Nephron progenitor cell (in vitro differentiated cells): ENCODE data around the gene GNPTG.
A peak's percentile ranks its signal among the peaks of the same experiment; 100 is the strongest.

Experiments
- DNase-seq: peaks from one replicate; pipeline ENCODE4 v3.0.0; 2021
- H3K27ac Mint-ChIP-seq: 2 replicates; pipeline ENCODE4 v1.8.0; 2021; ENCODE audit warnings: mild to moderate bottlenecking, moderate library complexity, mixed read lengths
- H3K27me3 Mint-ChIP-seq: 2 replicates; pipeline ENCODE4 v1.8.0; 2021; ENCODE audit warnings: mild to moderate bottlenecking, low read depth, mixed read lengths; ENCODE audit not compliant: poor library complexity
- H3K36me3 Mint-ChIP-seq: 2 replicates; pipeline ENCODE4 v1.8.0; 2021; ENCODE audit warnings: low read depth, mixed read lengths
- H3K4me1 Mint-ChIP-seq: 2 replicates; pipeline ENCODE4 v1.8.0; 2021; ENCODE audit warnings: mixed read lengths
- H3K4me3 Mint-ChIP-seq: 2 replicates; pipeline ENCODE4 v1.8.0; 2021; ENCODE audit warnings: mild to moderate bottlenecking, moderate library complexity, mixed read lengths
- H3K9me3 Mint-ChIP-seq: 2 replicates; pipeline ENCODE4 v1.8.0; 2021; ENCODE audit warnings: mild to moderate bottlenecking, moderate library complexity, mixed read lengths
- TF ChIP-seq, protein P1 (sequence below): fragments of 200-600 bp; sonication (generic); IDR thresholded peaks from 2 replicates; pipeline ENCODE4 v1.5.0; 2021; ENCODE audit warnings: antibody characterized with exemption

Gene GNPTG

DNA sequence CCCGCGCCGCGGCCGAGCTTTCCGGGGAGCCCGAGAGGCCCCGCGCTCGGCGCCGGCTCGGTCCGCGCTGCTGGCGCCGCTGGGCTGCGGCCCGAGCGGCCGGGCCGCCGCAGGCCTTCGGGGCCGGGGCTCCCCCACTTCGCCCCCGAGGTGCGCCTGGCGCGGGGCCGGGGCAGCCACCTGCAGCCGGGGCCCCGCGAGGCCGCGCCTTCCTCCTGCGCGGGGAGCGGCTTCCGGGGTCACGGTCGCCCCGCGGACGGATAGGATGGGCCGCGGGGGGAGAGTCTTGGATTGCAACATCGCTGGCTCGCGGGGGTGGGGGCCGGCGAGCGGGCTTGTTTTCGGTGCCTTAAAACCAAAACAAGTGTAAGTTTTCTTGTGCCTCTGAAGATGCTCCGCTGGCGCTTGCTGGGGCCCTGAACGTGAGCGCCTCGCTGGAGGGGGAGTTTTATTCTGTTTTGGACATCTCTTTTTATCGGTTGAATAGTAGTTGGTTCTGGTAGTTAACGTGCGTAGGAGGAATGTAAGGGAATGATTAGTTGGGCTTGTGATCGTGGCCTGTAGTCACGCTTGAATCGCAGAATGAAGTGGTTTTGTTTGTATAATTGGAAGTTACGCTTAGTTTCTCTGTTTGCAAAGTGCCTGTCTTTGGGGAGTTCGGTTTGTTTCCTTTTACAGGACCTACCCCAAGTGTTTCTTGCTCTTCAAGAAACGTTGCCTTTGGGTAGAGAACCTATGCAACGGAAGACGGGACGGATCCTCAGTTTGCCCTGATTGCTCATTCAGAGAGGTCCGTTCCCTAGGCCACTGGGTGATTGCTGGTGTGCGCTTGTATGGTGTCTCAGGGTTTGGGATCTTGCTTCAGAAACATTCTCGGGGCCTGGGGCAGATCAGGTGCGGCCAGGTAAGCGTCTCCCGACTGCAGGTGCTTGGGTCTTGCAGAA lies 41.6 kb upstream of the GNPTG start:
- no peaks in the 10 kb centered on the region for H3K9me3 Mint-ChIP-seq
- H3K27ac Mint-ChIP-seq = peak overlapping the region; percentile 100
- H3K36me3 Mint-ChIP-seq = peaks cover 6% of the 10 kb centered on the region
- peak overlapping the region; percentile 100 for H3K4me3 Mint-ChIP-seq
- no peak for DNase-seq
- TF ChIP-seq, protein P1, sequence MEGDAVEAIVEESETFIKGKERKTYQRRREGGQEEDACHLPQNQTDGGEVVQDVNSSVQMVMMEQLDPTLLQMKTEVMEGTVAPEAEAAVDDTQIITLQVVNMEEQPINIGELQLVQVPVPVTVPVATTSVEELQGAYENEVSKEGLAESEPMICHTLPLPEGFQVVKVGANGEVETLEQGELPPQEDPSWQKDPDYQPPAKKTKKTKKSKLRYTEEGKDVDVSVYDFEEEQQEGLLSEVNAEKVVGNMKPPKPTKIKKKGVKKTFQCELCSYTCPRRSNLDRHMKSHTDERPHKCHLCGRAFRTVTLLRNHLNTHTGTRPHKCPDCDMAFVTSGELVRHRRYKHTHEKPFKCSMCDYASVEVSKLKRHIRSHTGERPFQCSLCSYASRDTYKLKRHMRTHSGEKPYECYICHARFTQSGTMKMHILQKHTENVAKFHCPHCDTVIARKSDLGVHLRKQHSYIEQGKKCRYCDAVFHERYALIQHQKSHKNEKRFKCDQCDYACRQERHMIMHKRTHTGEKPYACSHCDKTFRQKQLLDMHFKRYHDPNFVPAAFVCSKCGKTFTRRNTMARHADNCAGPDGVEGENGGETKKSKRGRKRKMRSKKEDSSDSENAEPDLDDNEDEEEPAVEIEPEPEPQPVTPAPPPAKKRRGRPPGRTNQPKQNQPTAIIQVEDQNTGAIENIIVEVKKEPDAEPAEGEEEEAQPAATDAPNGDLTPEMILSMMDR = no peak
- H3K4me1 Mint-ChIP-seq = peaks cover 32% of the 10 kb centered on the region
- peaks cover 7% of the 10 kb centered on the region for H3K27me3 Mint-ChIP-seq

DNA sequence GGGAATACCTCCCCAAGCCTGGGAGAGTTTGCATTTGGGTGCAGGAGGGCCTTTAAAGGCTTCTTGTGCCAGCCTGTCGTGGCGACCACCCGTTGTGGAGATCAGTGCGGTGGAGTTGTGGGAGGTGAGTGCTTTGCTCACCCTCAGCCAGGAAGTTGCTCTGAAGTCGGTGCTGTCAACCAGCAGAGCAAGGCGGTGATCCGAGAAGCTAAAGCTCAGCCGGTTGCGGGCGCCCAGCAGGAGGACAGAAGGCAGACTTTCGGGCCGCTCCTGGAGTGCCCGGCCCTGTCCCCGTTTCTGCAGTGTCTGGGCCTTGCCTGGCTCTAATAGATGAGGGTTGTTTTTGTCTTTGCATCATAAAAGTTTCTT lies 40.9 kb upstream of the GNPTG start:
- Mint-ChIP-seq H3K4me3 (peak overlapping the region; percentile 100), H3K9me3 (no peaks in the 10 kb centered on the region), H3K27ac (peak overlapping the region; percentile 100), H3K27me3 (peaks cover 7% of the 10 kb centered on the region), H3K4me1 (peaks cover 32% of the 10 kb centered on the region), H3K36me3 (peaks cover 10% of the 10 kb centered on the region)
- DNase-seq = peak; percentile 42
- TF ChIP-seq, protein P1 = no peak

DNA sequence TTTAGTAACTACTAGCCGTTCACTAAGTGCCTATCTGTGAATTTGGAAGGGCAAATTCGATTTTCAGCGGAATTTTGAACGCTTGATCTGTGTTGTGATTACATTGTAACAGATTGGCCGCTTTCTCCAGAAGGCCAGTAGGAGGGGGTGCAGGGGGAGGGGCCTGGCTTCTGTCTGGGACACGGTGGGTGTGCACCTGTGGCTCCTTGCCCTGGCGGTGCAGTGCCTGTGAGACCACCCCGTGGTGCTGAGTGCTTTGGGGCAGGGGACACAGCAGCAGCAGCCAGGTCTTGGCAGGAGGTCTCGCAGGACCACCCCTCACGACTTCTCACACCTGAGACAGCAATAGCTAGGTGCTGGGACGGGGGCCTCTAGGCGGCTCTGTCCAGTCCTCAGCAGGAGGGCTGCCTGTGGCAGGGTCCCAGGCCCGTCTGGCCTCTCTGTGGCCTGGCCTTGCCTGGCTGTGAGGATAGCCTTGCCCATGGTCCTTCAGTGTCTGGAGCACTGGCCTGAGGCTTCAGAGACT lies 40.5 kb upstream of the GNPTG start:
- no peaks in the 10 kb centered on the region for H3K9me3 Mint-ChIP-seq
- H3K4me1 Mint-ChIP-seq = peaks cover 31% of the 10 kb centered on the region
- peaks cover 2% of the 10 kb centered on the region for H3K27me3 Mint-ChIP-seq
- H3K4me3 Mint-ChIP-seq = peak overlapping the region; percentile 100
- peak overlapping the region; percentile 100 for H3K27ac Mint-ChIP-seq
- DNase-seq = no peak
- TF ChIP-seq, protein P1 = no peak
- peaks cover 15% of the 10 kb centered on the region for H3K36me3 Mint-ChIP-seq

DNA sequence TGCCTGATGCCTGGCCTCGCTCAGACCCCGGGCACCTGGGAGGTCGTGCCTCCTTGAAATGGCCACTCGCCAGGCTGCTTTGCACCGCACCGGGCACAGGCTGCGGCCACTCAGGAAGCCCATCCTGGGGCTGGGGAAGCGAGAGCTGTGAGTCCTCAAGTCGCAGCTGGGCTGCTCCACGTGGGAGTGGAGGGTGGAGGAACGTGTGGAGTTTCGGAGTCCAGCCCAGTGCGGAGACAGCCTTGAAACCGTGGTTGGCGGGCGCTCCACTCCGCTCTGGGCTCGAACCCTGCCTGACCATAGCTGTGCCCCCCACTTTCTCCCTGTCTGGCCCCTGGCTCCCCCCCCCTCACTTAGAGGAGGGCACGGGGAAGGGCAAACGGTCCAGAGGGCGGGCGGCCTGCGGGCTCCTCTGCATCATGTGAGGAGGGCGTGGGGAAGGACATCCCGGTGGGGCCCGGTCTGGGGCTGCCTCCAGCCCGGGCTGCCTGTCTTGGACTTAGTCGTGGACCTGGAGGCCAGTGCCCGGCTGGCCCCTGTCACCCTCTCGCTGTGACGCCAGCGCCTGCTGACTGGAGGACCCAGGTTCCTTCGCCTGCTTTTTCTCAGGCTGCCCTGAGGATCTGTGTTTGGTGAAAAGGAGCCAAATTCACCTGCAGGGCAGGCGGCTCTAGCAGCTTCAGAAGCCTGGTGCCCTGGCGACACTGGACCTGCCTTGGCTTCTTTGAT lies 39.8 kb upstream of the GNPTG start:
- H3K4me1 Mint-ChIP-seq = peaks cover 28% of the 10 kb centered on the region
- H3K27me3 Mint-ChIP-seq = no peaks in the 10 kb centered on the region
- H3K4me3 Mint-ChIP-seq = peak overlapping the region; percentile 100
- H3K27ac Mint-ChIP-seq = no peak overlapping the region
- no peaks in the 10 kb centered on the region for H3K9me3 Mint-ChIP-seq
- no peak for DNase-seq
- H3K36me3 Mint-ChIP-seq = peaks cover 21% of the 10 kb centered on the region
- TF ChIP-seq, protein P1 = no peak

DNA sequence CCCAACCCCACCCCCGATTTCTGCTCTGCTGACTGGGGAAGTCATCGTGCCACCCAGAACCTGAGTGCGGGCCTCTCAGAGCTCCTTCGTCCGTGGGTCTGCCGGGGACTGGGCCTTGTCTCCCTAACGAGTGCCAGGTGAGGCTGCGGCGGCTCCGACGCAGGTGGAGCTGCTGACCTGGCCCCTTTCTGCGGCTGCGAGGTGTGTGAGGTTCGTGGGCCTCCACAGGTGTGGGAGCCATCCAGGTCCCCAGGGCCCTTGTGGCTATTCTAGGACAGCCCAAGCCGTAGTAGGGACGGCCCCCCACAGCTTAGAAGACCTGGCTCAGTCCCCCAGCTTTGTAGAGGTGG lies 39.3 kb upstream of the GNPTG start:
- Mint-ChIP-seq H3K27ac (peak overlapping the region; percentile 32), H3K36me3 (peaks cover 27% of the 10 kb centered on the region), H3K9me3 (no peaks in the 10 kb centered on the region), H3K4me1 (peaks cover 28% of the 10 kb centered on the region), H3K4me3 (peak overlapping the region; percentile 28), H3K27me3 (no peaks in the 10 kb centered on the region)
- TF ChIP-seq, protein P1 = no peak
- no peak for DNase-seq
